Adrenal gland (tissue), 12 donors: Measurements from ENCODE around the gene SPRR1B. TPM values are rescaled to one million over a fixed set of nuclear protein-coding genes. Genes with fewer than 3 reads are reported as not detected.
"Not testable (repeated sequence)": the region's sequence is repeated elsewhere in the genome, so short reads cannot be mapped to it uniquely, and the experiment has no call there.

Source experiments
- DNase-seq, 7 donors: peaks; one replicate each; pipeline ENCODE4 v3.0.0-alpha.2; 2019 to 2020
- H3K27ac ChIP-seq, 5 donors: fragments of 200-600 bp; sonication (generic) in 4 of 5; 1 replicate in 3 of 5; 2 replicates in 2 of 5; pipeline versions ENCODE4 v1.5.1 to v1.8.0; 2016 to 2020; ENCODE audit warnings: mild to moderate bottlenecking in 1 of 5
- H3K27me3 ChIP-seq: fragments of 200-600 bp; 2 replicates; pipeline ENCODE4 v1.8.0; 2021
- H3K36me3 ChIP-seq, 2 donors: fragments of 200-600 bp; replicated peaks in 1 of 2; 1 replicate in 1 of 2; 2 replicates in 1 of 2; pipeline versions ENCODE4 v1.5.1 to v1.8.0; 2018 to 2022
- H3K4me1 ChIP-seq, 2 donors: fragments of 200-600 bp; replicated peaks in 1 of 2; 1 replicate in 1 of 2; 2 replicates in 1 of 2; pipeline versions ENCODE4 v1.5.1 to v1.8.0; 2018 to 2021
- H3K4me3 ChIP-seq, 4 donors: fragments of 200-600 bp; sonication (generic) in 3 of 4; one replicate each; pipeline ENCODE4 v1.5.1; 2016 to 2018
- H3K9me3 ChIP-seq, 3 donors: fragments of 200-600 bp; sonication (generic) in 1 of 3; replicated peaks in 1 of 3; 1 replicate in 2 of 3; 2 replicates in 1 of 3; pipeline versions ENCODE4 v1.5.1 to v1.8.0; 2016 to 2021
- POLR2A ChIP-seq, 2 donors: fragments of 450-650 bp; IDR thresholded peaks; one replicate each; pipeline ENCODE4 v1.6.1; 2017; ENCODE audit warnings: antibody characterized with exemption in 2 of 2, mild to moderate bottlenecking in 2 of 2, moderate library complexity in 1 of 2
- WGBS, 4 donors: extraction: QIAGEN DNeasy Blood & Tissue Kit in 2 of 4; methylation state at CpG; one replicate each; pipeline versions ENCODE4 v1.1.5 to v1.1.7; 2013 to 2017; 5-methylcytosine and 5-hydroxymethylcytosine counted together
- intact Hi-C, 2 donors: fragments of 100-400 bp; cut with DNase I; formaldehyde crosslinking; loops; one replicate each; pipeline versions ENCODE4 v1.14.1 to v1.15.0; 2022 to 2023
- polyA plus RNA-seq, 3 donors: library from polyadenylated mRNA; stranded (reverse); fragments of 200-250 nt in 2 of 3; fragments of 350-450 nt in 1 of 3; fragmentation: Illumina TruSeq in 1 of 3; extraction: RNeasy Lipid Tissue Mini Kit (QIAGEN cat#74804) in 1 of 3; gene quantifications; one replicate each; pipeline ENCODE4 v1.2.3, GENCODE V29; 2013 to 2014
- total RNA-seq, 9 donors: library from RNA; depleted of rRNA in 4 of 9; stranded (reverse); fragments of >200 nt in 4 of 9; fragments of 120-200 nt in 1 of 9; fragmentation: NEBNext Ultra II Directional in 1 of 9; extraction: Animal tissue kit (Norgen Biotek cat#: 25700) in 1 of 9; gene quantifications; one replicate each; pipeline versions ENCODE4 v1.1.0 to v1.2.4, GENCODE V29; 2013 to 2023
- TF ChIP-seq, protein P1 (sequence below), 6 experiments: fragments of 450-650 bp in 4 of 6; fragments of 200-600 bp in 2 of 6; sonication (generic) in 1 of 6; IDR thresholded peaks; 1 replicate in 5 of 6; 2 replicates in 1 of 6; pipeline versions ENCODE4 v1.5.1 to v1.8.0; 2016 to 2021; ENCODE audit warnings: antibody characterized with exemption in 6 of 6, mild to moderate bottlenecking in 2 of 6, moderate library complexity in 1 of 6
- donor health status: healthy with polysubstance abuse.
- donor health status: Bipolar disorder and iron deficiency.
- donor health status: DM: yes; HTN: yes; CAD: no.
- donor health status: DM: no; HTN: no; CAD: no.
- donor health status: DM: no; HTN: no; CAD: no.
- donor health status: DM: yes; HTN: yes; CAD: no.

Gene SPRR1B
- total and polyA plus RNA-seq, 12 donors = 0.74 to 0.80 (median 0.74) TPM; not detected in 9

DNA sequence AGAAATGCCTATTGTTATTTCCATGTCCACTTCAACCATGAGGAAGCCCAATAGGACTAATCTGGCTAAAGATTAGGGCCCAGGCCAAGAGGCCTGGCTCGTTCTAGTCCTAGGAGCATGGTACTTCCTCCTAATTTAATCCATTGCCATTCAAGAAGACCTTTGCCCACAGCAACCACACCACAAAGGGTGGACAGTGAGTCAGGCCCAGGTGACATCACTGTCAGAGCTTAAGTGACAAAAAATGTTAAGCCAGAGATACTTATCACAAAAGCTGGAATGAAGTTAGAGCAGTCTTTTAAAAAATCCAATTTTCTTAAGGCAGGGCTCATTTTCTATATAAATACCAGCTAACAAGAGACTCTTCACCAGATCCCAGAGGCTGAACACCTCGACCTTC, 29.6 kb upstream of the SPRR1B start, which contains the start of gene SPRR3:
TSS of gene SPRR3 (plus strand) at position 368 of the 400 bp plus-strand sequence. CDS start 1,272 bp downstream, outside the sequence.
- H3K4me1 ChIP-seq = no peaks in the 10 kb centered on the region
- H3K9me3 ChIP-seq = no peaks in the 10 kb centered on the region
- H3K36me3 ChIP-seq = no peaks in the 10 kb centered on the region
- no peak for DNase-seq
- no peak within 1 kb of the TSS for H3K27ac ChIP-seq
- intact Hi-C loops = no loop called here
- WGBS, 4 donors = 72 to 94% (median 80%) methylated on average over 2 of the region's 2 CpGs
- H3K4me3 ChIP-seq = no peak within 1 kb of the TSS
- no peak for TF ChIP-seq POLR2A (IDR thresholded peaks at IDR 0.05)
- TF ChIP-seq, protein P1, sequence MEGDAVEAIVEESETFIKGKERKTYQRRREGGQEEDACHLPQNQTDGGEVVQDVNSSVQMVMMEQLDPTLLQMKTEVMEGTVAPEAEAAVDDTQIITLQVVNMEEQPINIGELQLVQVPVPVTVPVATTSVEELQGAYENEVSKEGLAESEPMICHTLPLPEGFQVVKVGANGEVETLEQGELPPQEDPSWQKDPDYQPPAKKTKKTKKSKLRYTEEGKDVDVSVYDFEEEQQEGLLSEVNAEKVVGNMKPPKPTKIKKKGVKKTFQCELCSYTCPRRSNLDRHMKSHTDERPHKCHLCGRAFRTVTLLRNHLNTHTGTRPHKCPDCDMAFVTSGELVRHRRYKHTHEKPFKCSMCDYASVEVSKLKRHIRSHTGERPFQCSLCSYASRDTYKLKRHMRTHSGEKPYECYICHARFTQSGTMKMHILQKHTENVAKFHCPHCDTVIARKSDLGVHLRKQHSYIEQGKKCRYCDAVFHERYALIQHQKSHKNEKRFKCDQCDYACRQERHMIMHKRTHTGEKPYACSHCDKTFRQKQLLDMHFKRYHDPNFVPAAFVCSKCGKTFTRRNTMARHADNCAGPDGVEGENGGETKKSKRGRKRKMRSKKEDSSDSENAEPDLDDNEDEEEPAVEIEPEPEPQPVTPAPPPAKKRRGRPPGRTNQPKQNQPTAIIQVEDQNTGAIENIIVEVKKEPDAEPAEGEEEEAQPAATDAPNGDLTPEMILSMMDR (IDR thresholded peaks at IDR 0.05) = no peak
- H3K27me3 ChIP-seq = no peaks in the 10 kb centered on the region

DNA sequence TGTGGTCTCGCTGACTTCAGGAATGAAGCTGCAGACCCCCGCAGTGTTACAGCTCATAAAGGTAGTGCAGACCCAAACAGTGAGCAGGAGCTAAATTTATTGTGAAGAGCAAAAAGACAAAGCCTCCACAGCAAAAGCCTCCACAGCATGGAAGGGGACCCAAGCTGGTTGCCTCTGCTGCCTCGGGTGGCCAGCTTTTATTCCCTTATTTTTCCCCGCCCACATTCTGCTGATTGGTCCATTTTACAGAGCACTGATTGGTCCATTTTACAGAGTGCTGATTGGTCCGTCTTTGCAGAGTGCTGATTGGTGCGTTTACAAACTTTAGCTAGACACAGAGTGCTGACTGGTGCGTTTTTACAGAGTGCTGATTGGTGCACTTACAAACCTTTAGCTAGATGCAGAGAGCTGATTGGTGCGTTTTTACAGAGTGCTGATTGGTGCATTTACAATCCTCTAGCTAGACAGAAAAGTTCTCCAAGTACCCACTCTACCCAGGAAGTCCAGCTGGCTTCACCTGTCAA, 19.7 kb upstream of the SPRR1B start:
- intact Hi-C loops, H3K4me3 ChIP-seq, H3K36me3 ChIP-seq, H3K9me3 ChIP-seq, H3K27me3 ChIP-seq, H3K4me1 ChIP-seq, H3K27ac ChIP-seq, DNase-seq: not testable (repeated sequence)
- 80 to 87% (median 83%) methylated on average over 8 of the region's 8 CpGs for WGBS, 4 donors

DNA sequence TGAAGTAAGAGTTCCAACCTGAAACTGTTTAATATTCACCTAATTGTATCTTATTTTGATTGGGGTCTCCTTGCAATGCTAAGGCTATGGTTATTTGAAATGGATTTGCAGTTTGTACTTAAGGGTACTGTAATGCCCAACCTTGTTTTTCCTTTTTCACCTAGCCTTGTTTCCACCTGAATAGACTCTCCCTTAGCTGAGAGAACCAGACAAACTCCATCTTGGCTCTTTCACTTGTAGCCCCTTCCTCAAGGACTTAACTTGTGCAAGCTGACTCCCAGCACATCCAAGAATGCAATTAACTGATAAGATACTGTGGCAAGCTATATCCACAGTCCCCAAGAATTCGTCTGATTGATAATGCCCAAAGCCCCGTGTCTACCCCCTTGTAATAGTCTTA, 9.2 kb upstream of the SPRR1B start:
- H3K4me3 ChIP-seq, H3K27ac ChIP-seq, intact Hi-C loops, H3K27me3 ChIP-seq, H3K36me3 ChIP-seq, H3K4me1 ChIP-seq, H3K9me3 ChIP-seq, DNase-seq: not testable (repeated sequence)
- WGBS, 4 donors = 39 to 50% (median 43%) methylated on average over 2 of the region's 2 CpGs

DNA sequence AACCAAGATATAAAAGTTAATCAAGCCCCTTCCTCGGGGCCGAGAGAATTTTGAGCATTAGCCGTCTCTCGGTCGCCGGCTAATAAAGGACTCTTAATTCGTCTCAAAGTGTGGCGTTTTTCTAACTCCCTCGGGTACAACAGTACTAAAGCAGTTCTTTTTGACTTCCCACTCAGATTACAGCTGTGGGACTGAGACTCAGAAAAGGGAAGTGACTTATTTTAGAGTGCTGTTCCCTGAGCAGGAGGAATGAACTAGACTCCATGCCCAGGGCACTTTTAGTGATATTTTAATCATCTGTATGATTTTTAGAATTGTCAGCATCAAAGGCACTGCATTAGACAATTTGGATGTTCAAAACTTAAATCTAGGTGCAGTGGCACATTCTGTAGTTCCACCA, 8.7 kb upstream of the SPRR1B start:
- 64 to 73% (median 70%) methylated on average over 9 of the region's 9 CpGs for WGBS, 4 donors
- intact Hi-C loops, H3K4me1 ChIP-seq, H3K27ac ChIP-seq, H3K4me3 ChIP-seq, H3K9me3 ChIP-seq, H3K27me3 ChIP-seq, DNase-seq, H3K36me3 ChIP-seq: not testable (repeated sequence)

DNA sequence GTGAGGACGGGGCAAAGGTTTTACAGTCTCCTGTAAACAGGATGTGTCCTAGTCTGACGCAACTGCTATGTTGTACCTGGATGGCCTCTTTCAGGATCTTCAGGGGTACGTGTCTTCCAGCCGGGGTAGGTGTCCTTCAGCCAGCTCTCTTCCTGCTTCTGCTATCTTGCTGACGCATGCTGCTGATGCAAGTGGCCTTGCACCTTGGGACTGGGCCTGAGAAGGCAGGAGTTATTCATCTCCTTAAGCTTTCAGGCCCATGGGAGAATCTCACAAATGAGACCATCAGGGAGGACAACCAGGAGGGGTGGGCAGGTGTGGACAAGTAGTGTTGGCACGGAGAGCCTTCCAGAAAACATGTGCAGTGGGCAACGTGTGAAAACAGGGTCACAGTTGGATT, 7.9 kb upstream of the SPRR1B start:
- no peak for TF ChIP-seq POLR2A (IDR thresholded peaks at IDR 0.05)
- TF ChIP-seq, protein P1 (IDR thresholded peaks at IDR 0.05) = no peak
- intact Hi-C loops = no loop called here
- H3K36me3 ChIP-seq = no peaks in the 10 kb centered on the region
- H3K9me3 ChIP-seq = no peaks in the 10 kb centered on the region
- WGBS, 4 donors = 62 to 77% (median 67%) methylated on average over 4 to 7 of the region's 7 CpGs
- H3K4me3 ChIP-seq = no peak overlapping the region
- no peak overlapping the region for H3K27ac ChIP-seq
- no peaks in the 10 kb centered on the region for H3K4me1 ChIP-seq
- no peaks in the 10 kb centered on the region for H3K27me3 ChIP-seq
- DNase-seq = peak in 5 of 7 donors; percentile 26 to 56 (median 42)

DNA sequence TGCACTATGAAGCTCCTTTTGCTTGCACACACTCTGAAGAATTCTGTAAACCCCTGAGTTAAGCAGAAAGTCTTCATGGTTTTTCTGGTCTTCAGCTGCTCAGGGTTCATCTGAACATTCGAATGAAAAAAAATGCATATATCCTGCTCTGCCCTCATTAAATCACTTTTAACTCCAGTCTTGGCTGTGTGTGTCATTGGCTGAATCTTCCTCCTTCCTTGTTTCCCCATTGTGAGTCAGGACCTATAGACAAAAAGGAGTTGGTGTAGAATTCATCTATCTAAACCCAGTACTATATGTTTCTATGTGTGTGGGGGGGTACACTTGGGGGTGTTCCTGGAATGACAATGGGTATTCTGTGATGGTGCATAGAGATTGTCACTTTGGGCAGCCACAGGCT, 6.6 kb upstream of the SPRR1B start:
- H3K9me3 ChIP-seq = no peaks in the 10 kb centered on the region
- H3K27ac ChIP-seq = no peak overlapping the region
- H3K4me3 ChIP-seq = no peak overlapping the region
- DNase-seq = no peak
- no peaks in the 10 kb centered on the region for H3K4me1 ChIP-seq
- no peaks in the 10 kb centered on the region for H3K27me3 ChIP-seq
- H3K36me3 ChIP-seq = no peaks in the 10 kb centered on the region
- intact Hi-C loops = no loop called here
- WGBS, 4 donors = 71 to 91% (median 85%) methylated on average over 1 of the region's 1 CpG
- TF ChIP-seq, protein P1 (IDR thresholded peaks at IDR 0.05) = no peak
- TF ChIP-seq POLR2A (IDR thresholded peaks at IDR 0.05) = no peak
